Measurements from ENCODE around the gene PPOX.

The PPOX gene

DNA sequence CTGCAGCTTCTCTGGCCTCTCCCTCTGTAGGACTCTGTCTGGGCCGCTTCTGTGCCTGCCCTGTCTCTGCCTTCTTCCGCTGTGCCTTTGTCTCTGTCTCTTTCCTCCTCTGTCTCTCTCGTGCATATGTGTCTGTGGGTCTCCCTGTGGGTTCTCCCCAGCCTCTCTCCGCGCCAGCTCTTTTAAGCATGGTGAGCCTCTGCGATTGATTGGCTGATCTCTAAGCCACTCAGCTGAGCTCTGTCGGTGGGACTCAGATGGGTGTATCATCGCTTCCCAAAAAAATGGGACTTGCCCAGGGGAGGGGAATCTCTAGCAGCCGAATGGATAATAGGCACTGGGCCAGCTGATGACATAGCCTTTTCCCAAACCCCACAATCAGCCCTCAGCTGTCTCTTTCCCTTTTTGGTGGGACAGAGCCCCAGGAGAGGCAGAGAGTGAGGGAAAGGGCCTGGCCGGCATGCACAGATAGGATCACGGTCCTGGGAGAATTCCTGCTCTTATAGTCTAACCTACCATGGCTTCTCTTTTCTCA lies 32.7 kb downstream of the PPOX start, which contains the start of gene ADAMTS4:
Gene ADAMTS4, minus strand, starts transcription at position 158 of the 535 bp plus-strand sequence. CDS start 427 bp downstream, outside the sequence.
- no peak for DNase-seq

DNA sequence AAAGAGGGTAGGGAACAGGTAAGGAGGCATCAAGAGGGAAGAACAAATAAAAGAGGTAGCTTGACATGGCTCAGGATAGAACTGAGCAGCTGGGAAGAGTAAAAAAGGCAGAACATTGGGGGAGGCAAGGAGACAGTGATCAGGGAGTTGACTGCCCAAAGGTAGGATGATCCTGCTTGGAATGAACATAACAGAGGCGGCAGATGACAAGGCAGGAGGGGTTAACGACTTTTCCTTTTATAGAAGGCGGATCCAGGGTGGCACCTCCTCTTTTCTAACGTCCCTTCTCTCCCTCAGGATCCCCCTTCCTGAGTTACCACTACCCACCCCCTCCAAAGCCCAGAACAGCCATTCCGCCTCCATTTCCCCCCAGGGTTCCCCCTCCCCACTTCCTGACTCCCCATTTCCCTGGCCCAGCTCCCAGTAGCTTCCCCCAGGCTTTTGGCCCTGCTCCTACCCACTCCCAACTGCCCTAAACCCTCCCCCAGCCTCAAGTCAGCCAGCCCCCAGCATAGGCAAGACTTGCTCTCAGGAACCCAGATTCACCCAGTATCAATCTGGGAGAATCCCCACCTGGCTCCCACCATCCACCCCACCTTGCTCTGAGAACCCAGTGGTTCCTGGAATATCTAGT lies 33.4 kb downstream of the PPOX start:
- no peak for DNase-seq

DNA sequence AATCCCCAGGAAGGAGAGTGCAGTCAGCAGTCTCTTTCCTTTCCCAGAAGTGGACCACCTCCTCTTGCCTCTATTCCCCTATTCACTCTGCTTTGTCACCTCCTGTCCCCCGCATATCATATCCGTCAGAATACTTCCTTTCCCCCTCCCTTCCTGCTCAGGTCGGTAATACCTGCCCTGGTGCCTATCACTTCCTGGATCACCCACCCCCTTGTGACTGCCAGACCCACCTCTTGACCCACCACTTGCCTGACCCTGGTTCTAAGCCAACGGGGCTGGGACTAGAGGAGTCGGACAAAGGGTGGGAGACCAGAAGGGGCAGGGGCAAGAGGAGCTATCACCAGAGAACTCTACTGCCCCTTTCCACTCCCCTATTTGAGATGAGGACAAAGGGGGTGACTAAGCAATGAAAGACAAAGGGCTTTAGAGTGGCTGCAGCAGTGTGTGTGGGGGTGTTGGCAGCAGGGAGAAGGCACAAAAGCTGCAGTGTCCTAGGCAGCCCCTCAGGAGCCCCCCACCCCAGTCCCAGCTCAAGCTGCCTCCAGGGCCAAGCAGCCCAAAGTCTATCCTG lies 34.3 kb downstream of the PPOX start:
- DNase-seq, result no peak

DNA sequence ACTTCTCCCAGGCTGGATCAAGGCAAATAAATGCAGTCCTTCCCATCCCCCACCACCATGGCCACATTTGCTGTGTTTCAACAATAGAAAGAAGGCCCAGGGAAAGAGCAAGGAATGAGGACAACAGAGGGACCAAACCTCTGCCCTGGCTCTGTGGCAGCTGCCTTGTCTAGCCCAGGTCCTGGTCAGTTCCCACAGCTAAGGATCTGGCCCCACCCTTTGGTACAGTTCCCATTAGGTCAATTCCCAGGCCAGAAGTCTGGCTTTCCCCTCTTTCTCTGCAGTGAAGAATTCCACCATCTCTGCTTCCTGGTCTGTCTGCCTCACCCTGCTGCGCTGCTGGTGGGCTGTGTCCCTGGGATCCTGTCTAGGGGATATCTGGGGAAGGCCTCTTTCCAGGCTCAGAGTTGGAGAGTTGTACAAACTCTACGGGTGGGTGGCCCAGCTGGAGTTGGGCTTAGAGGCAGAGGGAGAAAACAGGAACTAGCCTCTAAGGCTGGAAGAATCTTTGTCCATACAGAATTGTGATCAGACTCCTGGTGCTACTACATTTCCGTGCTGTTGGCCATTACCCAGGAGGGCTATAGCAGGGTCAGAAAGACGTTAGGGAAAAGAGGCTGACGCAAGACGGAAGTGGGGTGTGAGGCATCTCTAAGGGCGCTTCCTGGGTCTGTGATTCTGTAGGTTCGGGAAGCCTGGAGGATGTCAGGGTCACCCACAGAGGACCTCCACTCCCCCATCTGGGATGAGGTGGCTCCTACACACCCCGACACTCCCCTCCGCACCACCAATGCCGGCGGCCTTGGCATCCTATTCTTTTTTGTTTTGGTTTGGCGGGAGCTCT lies 35.0 kb downstream of the PPOX start:
- no peak for DNase-seq

DNA sequence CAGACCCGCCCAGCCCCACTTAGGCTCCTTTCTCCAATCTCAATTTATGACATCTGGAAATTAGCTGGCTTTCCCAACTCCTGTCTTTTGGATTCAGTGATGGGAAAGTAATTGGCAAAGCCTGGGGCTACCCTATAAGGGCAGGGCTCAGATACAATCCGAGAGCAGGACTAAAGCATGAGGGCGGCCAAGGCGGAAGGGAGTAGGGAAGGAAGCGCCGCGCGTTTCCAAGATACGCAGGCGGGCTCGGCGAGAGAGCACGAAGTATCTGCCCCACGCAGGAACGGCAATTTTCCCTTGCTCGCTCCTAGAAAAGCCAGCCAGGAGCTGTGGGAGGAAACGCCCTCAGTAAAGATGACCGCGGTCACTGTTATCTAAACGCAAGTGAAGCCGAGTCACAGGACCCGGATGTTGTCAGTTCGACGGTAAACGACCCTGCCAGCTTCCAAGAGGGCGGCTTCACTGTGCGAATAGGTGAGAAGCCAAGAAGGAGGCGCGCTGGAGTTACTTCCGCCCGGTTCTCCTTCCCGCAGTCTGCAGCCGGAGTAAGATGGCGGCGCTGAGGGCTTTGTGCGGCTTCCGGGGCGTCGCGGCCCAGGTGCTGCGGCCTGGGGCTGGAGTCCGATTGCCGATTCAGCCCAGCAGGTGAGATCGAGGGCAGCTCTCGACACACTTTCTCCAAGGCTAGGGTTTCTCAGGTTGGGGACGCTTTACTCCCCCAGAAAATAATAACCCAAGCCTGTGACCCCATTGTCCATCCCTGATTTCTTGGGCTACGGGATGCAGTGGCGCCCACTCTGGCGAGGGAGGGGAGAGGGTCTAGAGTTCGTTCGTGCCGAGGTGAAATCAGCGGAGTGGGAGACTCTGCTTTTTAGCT lies 35.8 kb downstream of the PPOX start, which contains the start of gene NDUFS2:
Gene NDUFS2, plus strand, starts transcription at position 532 of the 877 bp plus-strand sequence. Its CDS starts 19 bp downstream, at position 551.
- peak; percentile 93 to 94 for DNase-seq

DNA sequence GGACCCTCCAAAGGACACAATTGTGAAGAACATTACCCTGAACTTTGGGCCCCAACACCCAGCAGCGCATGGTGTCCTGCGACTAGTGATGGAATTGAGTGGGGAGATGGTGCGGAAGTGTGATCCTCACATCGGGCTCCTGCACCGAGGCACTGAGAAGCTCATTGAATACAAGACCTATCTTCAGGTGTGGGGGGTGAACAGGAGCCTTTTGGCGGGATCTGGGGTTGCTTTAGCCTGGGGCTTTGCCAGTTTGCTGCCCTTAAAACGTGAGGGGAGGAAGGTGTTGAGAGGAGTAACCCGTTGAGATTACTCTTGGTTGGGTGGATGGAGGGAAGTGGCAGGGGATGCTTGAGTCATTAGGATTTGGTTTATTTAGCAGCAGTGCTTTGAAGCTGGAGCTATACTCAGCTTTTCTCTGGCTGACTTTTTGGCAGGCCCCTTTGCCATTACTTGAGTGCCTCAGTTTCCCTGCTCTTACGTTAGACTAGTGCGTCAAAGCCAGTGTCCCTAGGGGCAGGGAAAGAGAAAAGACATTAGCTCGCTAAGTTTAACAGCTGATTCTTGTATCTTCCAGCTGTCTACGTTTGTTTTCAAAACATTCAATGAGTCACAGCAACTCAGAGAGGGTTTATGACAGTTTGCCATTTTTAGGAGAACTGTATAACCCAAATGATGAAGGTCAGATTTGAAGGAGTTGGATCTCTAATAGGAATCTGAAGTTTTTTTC lies 40.4 kb downstream of the PPOX start:
- no peak for DNase-seq

DNA sequence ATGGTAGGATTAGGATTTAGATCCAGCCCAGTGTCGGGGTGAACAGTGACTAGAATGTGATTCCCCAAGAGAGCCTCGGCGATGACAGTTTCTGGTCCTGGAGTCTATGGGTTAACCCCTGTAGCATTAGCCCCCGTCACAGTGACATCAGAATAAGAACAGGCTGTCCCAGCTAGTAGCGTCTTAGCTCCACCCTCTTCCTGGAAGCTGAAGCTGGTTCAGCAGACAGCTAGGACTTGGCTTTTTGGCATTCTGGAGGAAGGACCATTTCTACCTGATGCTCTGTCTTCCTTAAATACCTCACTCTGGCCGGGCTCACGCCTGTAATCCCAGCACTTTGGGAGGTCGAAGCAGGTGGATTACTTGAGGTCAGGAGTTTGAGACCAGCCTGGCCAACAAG lies 40.9 kb downstream of the PPOX start:
- DNase-seq, result no peak

DNA sequence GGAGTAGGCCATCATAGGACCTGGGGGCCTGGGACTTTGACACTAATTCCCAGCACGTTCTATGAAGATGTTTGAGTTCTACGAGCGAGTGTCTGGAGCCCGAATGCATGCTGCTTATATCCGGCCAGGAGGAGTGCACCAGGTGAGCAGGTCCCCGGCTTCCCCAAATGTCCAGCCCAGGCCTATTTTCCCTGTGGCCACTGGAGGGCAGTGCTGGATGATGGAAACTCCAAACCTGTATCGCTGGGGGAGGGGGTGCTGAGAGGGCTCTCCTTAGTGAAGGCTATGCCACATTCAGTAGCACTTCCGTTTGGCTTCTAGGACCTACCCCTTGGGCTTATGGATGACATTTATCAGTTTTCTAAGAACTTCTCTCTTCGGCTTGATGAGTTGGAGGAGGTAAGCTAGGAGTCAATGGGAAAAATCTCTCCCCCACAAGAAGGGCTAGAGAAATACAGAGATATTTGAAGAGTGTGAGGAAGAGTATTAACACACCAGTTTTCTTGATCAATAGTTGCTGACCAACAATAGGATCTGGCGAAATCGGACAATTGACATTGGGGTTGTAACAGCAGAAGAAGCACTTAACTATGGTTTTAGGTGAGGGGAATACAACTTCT lies 43.7 kb downstream of the PPOX start:
- peak; percentile 74 to 79 for DNase-seq

DNA sequence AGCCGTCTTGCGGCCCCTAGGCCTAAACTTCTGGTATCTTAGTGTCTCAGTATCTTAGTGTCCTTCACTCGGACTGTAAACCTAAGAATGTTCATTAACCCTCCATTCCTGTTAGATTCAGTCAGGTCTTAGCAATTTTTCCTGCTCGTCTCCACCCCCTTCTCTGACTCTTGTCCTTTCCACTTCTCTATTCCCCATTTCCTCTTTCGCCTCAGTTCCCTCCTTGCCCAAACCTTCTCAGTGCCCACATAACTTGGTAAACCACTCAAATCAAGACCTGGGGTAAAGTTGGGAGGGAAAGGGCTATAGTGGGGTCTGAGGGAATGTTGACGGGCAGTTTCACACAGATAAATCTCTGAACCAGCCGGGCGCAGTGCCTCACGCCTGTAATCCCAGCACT lies 48.1 kb downstream of the PPOX start:
- no peak for DNase-seq

DNA sequence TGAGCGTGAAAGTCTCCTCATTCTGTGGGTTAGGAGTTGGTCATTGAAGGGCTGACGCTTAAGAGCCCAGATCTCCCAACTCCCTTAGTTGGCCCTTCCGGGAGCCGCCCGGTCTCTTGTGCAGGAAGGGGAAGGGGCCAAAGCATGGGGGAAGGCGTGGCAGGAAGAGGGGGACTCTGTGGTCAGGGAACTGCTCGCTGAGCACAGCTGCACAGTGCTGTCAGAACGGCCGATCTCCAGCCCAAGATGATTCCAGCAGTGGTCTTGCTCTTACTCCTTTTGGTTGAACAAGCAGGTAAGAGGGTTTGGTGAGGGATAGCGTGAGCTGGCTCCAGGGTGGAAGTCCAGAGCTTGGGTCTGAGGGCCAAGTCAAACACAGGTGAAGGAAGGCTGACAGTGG lies 48.9 kb downstream of the PPOX start, which contains the start of gene FCER1G:
Gene FCER1G, plus strand, starts transcription at position 220 of the 400 bp plus-strand sequence. Its CDS starts 27 bp downstream, at position 247.
- no peak for DNase-seq

DNA sequence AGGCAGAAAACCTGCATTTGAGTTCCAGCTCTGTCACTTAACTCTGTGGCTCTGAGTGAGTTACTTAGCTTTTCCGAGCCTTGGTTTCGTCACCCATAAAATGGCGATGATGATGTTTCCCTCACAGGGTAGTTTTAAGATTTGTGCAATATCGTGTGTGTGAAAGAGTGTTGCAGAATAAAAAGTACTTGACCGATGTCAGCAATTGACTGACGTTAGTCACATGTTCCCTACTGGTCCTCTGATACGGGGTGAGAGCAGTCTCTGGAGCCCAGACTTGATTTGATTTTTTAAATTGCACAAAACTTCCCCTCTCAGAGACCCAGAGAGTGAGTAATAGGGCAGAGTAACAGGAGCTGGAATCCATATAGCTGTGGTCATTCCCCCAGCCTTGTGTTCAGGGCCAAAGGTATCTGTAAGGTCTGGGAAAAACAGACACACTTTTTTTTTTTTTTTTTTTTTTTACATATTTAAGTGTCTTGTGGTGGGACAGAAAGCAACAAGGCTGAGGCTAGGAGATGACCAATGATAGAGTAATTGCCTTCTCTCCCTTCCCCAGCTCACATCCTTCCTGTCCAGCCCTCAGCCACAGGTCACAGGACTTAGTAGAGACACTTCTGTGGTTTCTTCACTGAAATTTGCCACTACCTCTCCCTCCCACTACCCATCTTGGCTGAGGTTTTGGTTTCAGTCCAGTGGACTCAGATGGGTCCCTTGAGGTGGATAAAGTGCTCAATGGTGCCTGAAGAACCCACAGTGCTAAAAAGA lies 50.9 kb downstream of the PPOX start:
- DNase-seq, result no peak

DNA sequence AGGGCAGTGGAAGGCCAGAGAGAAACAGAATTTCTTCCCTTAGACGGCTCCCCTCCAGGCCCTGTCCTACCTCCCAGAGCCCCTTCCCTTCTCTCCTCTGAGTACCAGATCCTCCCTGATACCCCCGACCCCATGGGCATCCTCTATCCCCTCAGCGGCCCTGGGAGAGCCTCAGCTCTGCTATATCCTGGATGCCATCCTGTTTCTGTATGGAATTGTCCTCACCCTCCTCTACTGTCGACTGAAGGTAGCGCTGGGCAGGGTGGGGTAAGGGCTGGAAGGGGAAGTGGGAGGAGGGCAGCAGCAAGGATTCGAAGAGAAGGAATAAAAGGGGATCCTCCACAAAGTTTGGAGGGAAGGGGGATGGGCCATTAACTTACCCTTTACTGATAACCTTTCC lies 51.6 kb downstream of the PPOX start:
- no peak for DNase-seq

DNA sequence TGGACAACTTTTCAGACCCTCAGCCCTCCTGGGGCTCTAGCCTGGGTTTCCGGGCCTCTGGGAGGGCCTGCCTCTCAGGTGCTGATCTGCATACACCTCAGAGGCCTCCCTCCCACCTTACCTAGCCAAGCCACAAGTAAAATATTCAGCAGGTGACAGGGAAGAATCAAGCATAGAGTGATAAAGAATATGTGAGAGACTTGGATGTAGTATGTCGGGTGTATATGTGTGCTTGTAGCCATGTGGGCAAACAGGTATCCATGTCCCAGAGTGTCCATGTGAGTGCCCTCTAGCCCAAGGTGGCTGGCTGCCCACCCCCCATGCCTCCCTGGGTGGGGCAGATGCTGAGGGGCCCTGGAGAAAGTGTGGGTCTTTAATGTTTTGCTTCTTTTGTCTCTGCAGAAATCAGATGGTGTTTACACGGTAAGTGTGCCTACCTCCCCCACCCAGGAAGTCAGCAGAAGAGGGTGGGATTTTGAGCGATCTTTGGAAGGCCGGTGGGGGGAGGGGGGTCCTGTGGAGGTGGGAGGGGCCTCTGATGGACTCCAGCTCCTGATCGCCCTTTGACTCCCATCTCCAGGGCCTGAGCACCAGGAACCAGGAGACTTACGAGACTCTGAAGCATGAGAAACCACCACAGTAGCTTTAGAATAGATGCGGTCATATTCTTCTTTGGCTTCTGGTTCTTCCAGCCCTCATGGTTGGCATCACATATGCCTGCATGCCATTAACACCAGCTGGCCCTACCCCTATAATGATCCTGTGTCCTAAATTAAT lies 52.3 kb downstream of the PPOX start:
- no peak for DNase-seq

DNA sequence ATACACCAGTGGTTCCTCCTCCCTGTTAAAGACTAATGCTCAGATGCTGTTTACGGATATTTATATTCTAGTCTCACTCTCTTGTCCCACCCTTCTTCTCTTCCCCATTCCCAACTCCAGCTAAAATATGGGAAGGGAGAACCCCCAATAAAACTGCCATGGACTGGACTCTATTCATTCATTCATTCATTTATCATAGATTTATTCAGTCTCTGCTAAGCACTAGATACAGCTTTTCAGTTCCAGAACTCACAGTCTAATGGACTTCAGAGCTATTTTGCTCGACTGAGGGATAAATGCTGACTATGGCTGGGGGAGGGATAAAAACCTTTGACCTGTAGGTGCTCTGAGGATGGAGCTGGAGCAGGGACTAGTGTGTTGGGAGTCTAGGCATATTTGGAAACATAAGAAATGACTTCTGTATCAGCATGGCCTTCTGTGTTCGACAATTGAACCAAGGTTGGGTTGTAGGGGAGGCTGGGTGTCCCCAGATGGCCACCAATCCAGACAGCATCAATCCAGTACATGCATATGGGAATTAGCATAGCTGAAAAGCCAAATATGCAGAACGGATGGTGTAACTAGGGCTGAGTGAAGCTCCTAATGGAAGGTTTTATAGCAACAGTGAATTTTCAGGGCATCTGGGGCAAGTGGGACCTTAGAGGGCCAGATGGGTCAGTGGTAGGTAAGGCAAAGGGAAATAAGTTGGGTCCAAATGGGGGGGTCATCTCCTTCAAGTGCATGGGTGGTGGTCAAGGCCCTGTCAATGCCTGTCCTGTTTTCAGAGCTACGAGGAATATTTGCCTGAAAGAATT lies 53.1 kb downstream of the PPOX start:
- DNase-seq, result no peak

DNA sequence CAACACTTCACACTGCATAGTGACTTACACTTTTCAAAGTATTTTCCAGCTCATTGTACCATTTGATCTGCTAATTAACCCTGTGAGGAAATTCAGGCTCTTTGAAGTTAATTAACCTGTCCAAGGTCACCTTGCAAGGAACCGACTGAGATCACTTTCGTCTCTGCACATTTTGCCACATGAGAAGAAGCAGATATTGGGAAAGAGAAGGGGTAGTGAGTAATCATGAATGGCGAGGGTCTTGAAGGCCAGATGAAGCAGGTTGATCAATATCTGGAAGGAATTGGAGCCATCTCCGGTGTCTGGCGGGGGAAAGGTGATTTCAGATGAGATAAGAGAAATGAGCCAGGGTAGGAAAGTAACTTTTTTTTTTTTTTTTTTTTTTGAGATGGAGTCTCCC lies 53.8 kb downstream of the PPOX start:
- DNase-seq, result no peak

Measured in stimulated activated CD4-positive, alpha-beta T cell treated with anti-CD3 and anti-CD28 coated beads, Interleukin-2, amount 100 ng/mL, for 24 hours (primary cell).